GM13977 (cell line): Measurements from ENCODE around the gene APOB.
A peak's percentile ranks its signal among the peaks of the same experiment; 100 is the strongest.

ENCODE experiments used
- DNase-seq: peaks from one replicate; pipeline ENCODE4 v3.0.0; 2012; ENCODE audit warnings: low spot score
- CTCF ChIP-seq: IDR thresholded peaks from 2 replicates; pipeline ENCODE4 v1.5.1; 2012; ENCODE audit warnings: mild to moderate bottlenecking, control low read depth; ENCODE audit not compliant: insufficient read depth; ENCODE audit errors: extremely low read depth, missing control alignments
- in situ Hi-C: fragments of 300-500 bp; cut with MboI; formaldehyde crosslinking; loops from one replicate; pipeline ENCODE4 v1.12.0; 2022; ENCODE audit warnings: low sequenced_read_pairs, low pct_unique_long_range_greater_than_20kb, mixed read lengths, inconsistent platforms; ENCODE audit not compliant: unreplicated experiment

APOB gene

GRCh38 chr2:21050164-21050563, 6.3 kb upstream of the APOB start:
- no peak for DNase-seq
- TF ChIP-seq CTCF = no peak
- in situ Hi-C loops = no loop called here

- DNase-seq = no peak
- in situ Hi-C loops = loop anchor here (25.0 kb wide), 1 partner anchor 265 kb away; no protein-coding TSS in a partner anchor
- TF ChIP-seq CTCF = no peak
These were observed 3.5 kb upstream of the APOB start for GRCh38 chr2:21047141-21048009.

GRCh38 chr2:21046506-21046905, 2.6 kb upstream of the APOB start:
- no peak for DNase-seq
- in situ Hi-C loops = loop anchor here (25.0 kb wide), 1 partner anchor 266 kb away; no protein-coding TSS in a partner anchor
- no peak for TF ChIP-seq CTCF

GRCh38 chr2:21044694-21045371, 960 bp upstream of the APOB start:
- in situ Hi-C loops = loop anchor here (25.0 kb wide), 1 partner anchor 267 kb away; no protein-coding TSS in a partner anchor
- no peak for DNase-seq

GRCh38 chr2:21042958-21043743, 722 bp downstream of the APOB start:
- peak; percentile 79 for DNase-seq
- peak; percentile 90 for TF ChIP-seq CTCF
- in situ Hi-C loops = loop anchor here (25.0 kb wide), 1 partner anchor 269 kb away; no protein-coding TSS in a partner anchor

More at GRCh38 chr2:21044694-21045371, 960 bp upstream of the APOB start:
- TF ChIP-seq CTCF = no peak

GRCh38 chr2:21042708-21042957, 1.2 kb downstream of the APOB start:
- TF ChIP-seq CTCF = no peak
- no peak for DNase-seq
- in situ Hi-C loops = loop anchor here (25.0 kb wide), 1 partner anchor 270 kb away; no protein-coding TSS in a partner anchor
